Activated CD8-positive, alpha-beta T cell treated with anti-CD3 and anti-CD28 coated beads, Interleukin-2, amount 10 ng/mL, durations not matched to agents 7 days and 5 days (primary cell): ENCODE results near the gene CDYL. TPM values are rescaled to one million over a fixed set of nuclear protein-coding genes. Genes with fewer than 3 reads are reported as not detected.

Source experiments
- total RNA-seq, 2 experiments: library from RNA; stranded (reverse); gene quantifications; one replicate each; pipeline ENCODE4 v1.2.3, GENCODE V29; 2021

Gene CDYL
- total RNA-seq, 2 experiments from 2014 or later: 32.5 to 36.3 TPM

Other genes with a start within 250 kb of the CDYL start
- 1 to 10 TPM; 5.0 to 6.3 TPM for gene RPP40, start 227.6 kb downstream of the CDYL start, total RNA-seq